Vein endothelial cell (primary cell): ENCODE measurements around the gene FAM169A. TPM values are rescaled to one million over a fixed set of nuclear protein-coding genes. Genes with fewer than 3 reads are reported as not detected.

Experiments used
- small RNA-seq: library from RNA; depleted of rRNA; stranded (forward); fragments of <200 nt; gene quantifications from one replicate; pipeline ENCODE3, GENCODE V24; 2012
- total RNA-seq: library from RNA; depleted of rRNA; stranded (reverse); fragments of >200 nt; gene quantifications from 2 replicates; pipeline ENCODE4 v1.2.3, GENCODE V29; 2012

FAM169A gene
- total RNA-seq = under 0.01 and 0.48 TPM in 2 replicates

GRCh38 chr5:74865804-74866595 lies at the start of gene FAM169A:
FAM169A (minus strand) TSS chr5:74866387; CDS start chr5:74841676, 24,711 bp downstream.

GRCh38 chr5:74766849-74767578 lies 99.2 kb downstream of the FAM169A start, which contains the start of the genes GFM2 and NSA2:
GFM2 (minus strand) TSS chr5:74767117; CDS start chr5:74763742, 3,375 bp downstream.
NSA2 (plus strand) TSS chr5:74767249; CDS start chr5:74767361, 112 bp downstream.

Small RNA genes within 50 kb of the gene (small RNA-seq; reads per million reads assigned to genes)
- gene RF00561 = not detected

Other genes starting within 250 kb of the FAM169A start
- gene ENC1, start 225.7 kb downstream of the FAM169A start, total RNA-seq = 119 and 249 TPM in 2 replicates
- 100 and 108 TPM in 2 replicates for gene HEXB, start 181.2 kb downstream of the FAM169A start, total RNA-seq
- gene GFM2, start 99.3 kb downstream of the FAM169A start, total RNA-seq = 30.1 and 32.3 TPM in 2 replicates
- 59.8 and 107 TPM in 2 replicates for gene NSA2, start 99.1 kb downstream of the FAM169A start, total RNA-seq
- 0.38 TPM in 1 of 2 replicates, not detected in the other for gene GCNT4, start 186.2 kb upstream of the FAM169A start, total RNA-seq